ENCODE measurements around the gene ZC3H4. TPM values are rescaled to one million over a fixed set of nuclear protein-coding genes. Genes with fewer than 3 reads are reported as not detected.

The ZC3H4 gene
- total RNA-seq, 1 donor from 2014 or later: 50.3 TPM

- Mint-ChIP-seq H3K36me3 (ENCODE audit: unreplicated experiment) (no peaks in the 10 kb centered on the region), H3K9me3 (ENCODE audit: unreplicated experiment) (no peaks in the 10 kb centered on the region), H3K4me1 (ENCODE audit: low read depth, unreplicated experiment) (no peaks in the 10 kb centered on the region), H3K27ac (ENCODE audit: unreplicated experiment) (no peak overlapping the region), H3K4me3 (ENCODE audit: unreplicated experiment) (no peak overlapping the region), H3K27me3 (ENCODE audit: unreplicated experiment) (no peaks in the 10 kb centered on the region)
- no peak for DNase-seq
- TF ChIP-seq, protein P1, sequence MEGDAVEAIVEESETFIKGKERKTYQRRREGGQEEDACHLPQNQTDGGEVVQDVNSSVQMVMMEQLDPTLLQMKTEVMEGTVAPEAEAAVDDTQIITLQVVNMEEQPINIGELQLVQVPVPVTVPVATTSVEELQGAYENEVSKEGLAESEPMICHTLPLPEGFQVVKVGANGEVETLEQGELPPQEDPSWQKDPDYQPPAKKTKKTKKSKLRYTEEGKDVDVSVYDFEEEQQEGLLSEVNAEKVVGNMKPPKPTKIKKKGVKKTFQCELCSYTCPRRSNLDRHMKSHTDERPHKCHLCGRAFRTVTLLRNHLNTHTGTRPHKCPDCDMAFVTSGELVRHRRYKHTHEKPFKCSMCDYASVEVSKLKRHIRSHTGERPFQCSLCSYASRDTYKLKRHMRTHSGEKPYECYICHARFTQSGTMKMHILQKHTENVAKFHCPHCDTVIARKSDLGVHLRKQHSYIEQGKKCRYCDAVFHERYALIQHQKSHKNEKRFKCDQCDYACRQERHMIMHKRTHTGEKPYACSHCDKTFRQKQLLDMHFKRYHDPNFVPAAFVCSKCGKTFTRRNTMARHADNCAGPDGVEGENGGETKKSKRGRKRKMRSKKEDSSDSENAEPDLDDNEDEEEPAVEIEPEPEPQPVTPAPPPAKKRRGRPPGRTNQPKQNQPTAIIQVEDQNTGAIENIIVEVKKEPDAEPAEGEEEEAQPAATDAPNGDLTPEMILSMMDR (IDR thresholded peaks at IDR 0.05; ENCODE audit: partially characterized antibody, unreplicated experiment): no peak
These were observed 44.1 kb upstream of the ZC3H4 start for GRCh38 chr19:47157431-47158321.

DNA sequence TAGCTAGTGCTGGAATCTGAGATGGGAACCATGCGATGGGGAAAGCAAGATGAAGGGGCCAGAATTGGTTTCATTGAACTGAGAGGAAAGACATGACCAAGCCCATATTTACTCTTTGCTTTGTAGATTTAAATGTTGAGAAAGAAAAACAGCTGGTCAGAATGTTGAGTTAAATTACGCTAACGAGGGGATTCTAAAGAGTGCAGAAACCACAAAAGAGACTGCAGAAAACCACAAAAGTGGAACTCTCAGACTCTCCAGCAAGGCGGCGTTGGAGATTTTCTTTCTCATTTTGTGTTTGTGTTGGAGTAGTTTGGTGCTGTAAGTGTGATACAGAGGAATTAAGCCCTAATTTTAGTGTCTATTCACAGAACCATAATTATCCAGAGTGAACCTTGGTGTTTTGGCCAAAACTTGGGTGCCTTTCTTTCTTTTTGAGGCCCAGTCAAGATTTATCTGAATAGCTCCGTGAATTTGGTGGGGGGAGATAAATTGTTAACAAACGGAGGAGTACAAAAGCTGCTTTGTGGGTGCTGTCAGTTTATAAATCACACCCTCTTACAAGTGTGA, 43.4 kb upstream of the ZC3H4 start:
- Mint-ChIP-seq H3K27me3 (ENCODE audit: unreplicated experiment) (no peaks in the 10 kb centered on the region), H3K4me3 (ENCODE audit: unreplicated experiment) (no peak overlapping the region), H3K9me3 (ENCODE audit: unreplicated experiment) (no peaks in the 10 kb centered on the region), H3K4me1 (ENCODE audit: low read depth, unreplicated experiment) (no peaks in the 10 kb centered on the region), H3K27ac (ENCODE audit: unreplicated experiment) (peak overlapping the region; percentile 5), H3K36me3 (ENCODE audit: unreplicated experiment) (no peaks in the 10 kb centered on the region)
- TF ChIP-seq, protein P1 (IDR thresholded peaks at IDR 0.05; ENCODE audit: partially characterized antibody, unreplicated experiment): no peak
- DNase-seq: no peak

DNA sequence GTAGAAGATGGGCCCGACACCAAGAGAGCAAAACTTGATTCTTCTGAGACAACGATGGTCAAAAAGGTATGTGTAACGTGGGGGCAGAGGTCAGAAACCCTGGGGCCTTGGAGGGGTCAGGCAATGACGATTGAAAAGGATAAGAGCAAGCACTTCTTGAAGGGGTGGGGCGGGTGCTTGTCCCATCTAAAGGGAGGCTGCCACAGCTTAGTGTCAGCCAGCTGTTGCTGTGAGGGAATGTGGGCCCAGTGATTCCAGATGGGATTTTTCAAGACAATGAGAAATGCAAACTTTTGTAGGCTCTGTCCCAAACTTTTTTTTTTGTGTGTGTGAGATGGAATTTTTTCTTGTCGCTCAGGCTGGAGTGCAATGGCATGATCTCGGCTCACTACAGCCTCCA, 41.6 kb upstream of the ZC3H4 start:
- no peak overlapping the region for H3K27ac Mint-ChIP-seq (ENCODE audit: unreplicated experiment)
- no peaks in the 10 kb centered on the region for H3K4me1 Mint-ChIP-seq (ENCODE audit: low read depth, unreplicated experiment)
- TF ChIP-seq, protein P1 (IDR thresholded peaks at IDR 0.05; ENCODE audit: partially characterized antibody, unreplicated experiment): no peak
- H3K27me3 Mint-ChIP-seq (ENCODE audit: unreplicated experiment): no peaks in the 10 kb centered on the region
- H3K4me3 Mint-ChIP-seq (ENCODE audit: unreplicated experiment): no peak overlapping the region
- no peak for DNase-seq
- H3K36me3 Mint-ChIP-seq (ENCODE audit: unreplicated experiment): no peaks in the 10 kb centered on the region
- no peaks in the 10 kb centered on the region for H3K9me3 Mint-ChIP-seq (ENCODE audit: unreplicated experiment)

GRCh38 chr19:47153266-47153665, 39.7 kb upstream of the ZC3H4 start:
- no peak overlapping the region for H3K4me3 Mint-ChIP-seq (ENCODE audit: unreplicated experiment)
- H3K27me3 Mint-ChIP-seq (ENCODE audit: unreplicated experiment): no peaks in the 10 kb centered on the region
- no peaks in the 10 kb centered on the region for H3K9me3 Mint-ChIP-seq (ENCODE audit: unreplicated experiment)
- DNase-seq: no peak
- TF ChIP-seq, protein P1 (IDR thresholded peaks at IDR 0.05; ENCODE audit: partially characterized antibody, unreplicated experiment): no peak
- H3K36me3 Mint-ChIP-seq (ENCODE audit: unreplicated experiment): no peaks in the 10 kb centered on the region
- no peaks in the 10 kb centered on the region for H3K4me1 Mint-ChIP-seq (ENCODE audit: low read depth, unreplicated experiment)
- no peak overlapping the region for H3K27ac Mint-ChIP-seq (ENCODE audit: unreplicated experiment)

DNA sequence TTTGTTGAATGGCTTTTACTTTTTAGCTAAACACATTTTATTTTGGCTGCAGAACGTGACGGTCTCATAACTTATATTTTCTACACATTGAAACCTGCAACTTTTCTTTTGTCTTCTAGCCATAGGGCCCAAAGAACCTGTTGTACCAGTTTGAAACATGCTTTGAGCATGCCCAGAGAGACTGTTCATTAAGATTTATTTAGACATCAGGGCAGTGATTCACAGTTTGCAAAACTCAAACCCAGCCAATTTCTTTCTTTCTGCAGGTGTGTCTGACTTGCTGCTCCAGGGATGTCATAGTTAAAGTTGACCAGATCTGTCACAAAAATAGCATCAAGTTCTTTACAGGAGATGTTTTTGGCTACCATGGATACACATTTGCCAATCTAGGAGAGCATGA, 39.1 kb upstream of the ZC3H4 start:
- no peak for DNase-seq
- no peak overlapping the region for H3K4me3 Mint-ChIP-seq (ENCODE audit: unreplicated experiment)
- no peaks in the 10 kb centered on the region for H3K27me3 Mint-ChIP-seq (ENCODE audit: unreplicated experiment)
- TF ChIP-seq, protein P1 (IDR thresholded peaks at IDR 0.05; ENCODE audit: partially characterized antibody, unreplicated experiment): no peak
- H3K27ac Mint-ChIP-seq (ENCODE audit: unreplicated experiment): no peak overlapping the region
- H3K36me3 Mint-ChIP-seq (ENCODE audit: unreplicated experiment): no peaks in the 10 kb centered on the region
- peaks cover 2% of the 10 kb centered on the region for H3K9me3 Mint-ChIP-seq (ENCODE audit: unreplicated experiment)
- no peaks in the 10 kb centered on the region for H3K4me1 Mint-ChIP-seq (ENCODE audit: low read depth, unreplicated experiment)
